ENCODE measurements around the gene CNTNAP2.

CNTNAP2 gene

DNA sequence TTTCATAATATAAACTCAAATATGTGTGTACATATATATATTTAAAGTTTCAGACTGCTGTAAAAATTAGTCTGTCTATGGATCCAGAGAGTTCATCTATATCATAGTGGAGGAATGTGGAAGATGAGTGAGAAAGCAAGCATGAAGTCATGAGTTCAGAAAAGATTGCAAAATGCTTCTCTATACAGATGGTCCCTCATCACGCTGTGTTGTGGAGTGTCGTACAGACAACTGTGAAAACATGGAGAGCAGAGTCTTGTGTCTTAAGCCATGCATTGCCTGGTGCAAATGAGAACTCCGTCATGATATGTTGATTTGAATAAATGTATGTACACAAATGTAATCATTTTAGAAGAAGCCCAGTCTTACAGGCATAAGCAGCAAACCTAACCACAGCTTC is 316.9 kb downstream of the CNTNAP2 start:
- H3K4me3 ChIP-seq (ENCODE audit: low read depth, low read length): no peak overlapping the region
- no peak for DNase-seq (ENCODE audit: low read depth, low spot score)
- no peak for TF ChIP-seq CTCF (IDR thresholded peaks at IDR 0.05; ENCODE audit: low read depth, low read length)
- in situ Hi-C loops (cut with HindIII; ENCODE audit: low sequenced_read_pairs): no loop called here

DNA sequence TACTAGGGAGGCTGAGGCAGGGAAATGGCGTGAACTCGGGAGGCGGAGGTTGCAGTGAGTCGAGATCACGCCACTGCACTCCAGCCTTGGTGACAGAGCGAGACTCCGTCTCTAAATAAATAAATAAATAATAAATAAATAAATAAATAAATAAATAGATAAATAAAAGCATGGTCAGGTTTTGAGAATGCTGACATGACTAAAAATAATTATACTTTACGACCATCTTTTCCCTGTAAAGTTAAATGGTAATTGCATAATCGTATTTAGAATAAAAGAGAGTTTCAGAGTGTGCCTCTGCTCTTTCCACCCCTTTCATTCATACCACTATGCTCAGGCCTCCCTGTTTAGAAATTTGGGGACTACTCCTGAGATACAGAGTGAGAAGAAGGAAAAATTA is 326.5 kb downstream of the CNTNAP2 start:
- DNase-seq (ENCODE audit: low read depth, low spot score): no peak
- no peak overlapping the region for H3K4me3 ChIP-seq (ENCODE audit: low read depth, low read length)
- in situ Hi-C loops (cut with HindIII; ENCODE audit: low sequenced_read_pairs): no loop called here
- no peak for TF ChIP-seq CTCF (IDR thresholded peaks at IDR 0.05; ENCODE audit: low read depth, low read length)

- no peak overlapping the region for H3K4me3 ChIP-seq (ENCODE audit: low read depth, low read length)
- DNase-seq (ENCODE audit: low read depth, low spot score): no peak
- no peak for TF ChIP-seq CTCF (IDR thresholded peaks at IDR 0.05; ENCODE audit: low read depth, low read length)
- in situ Hi-C loops (cut with HindIII; ENCODE audit: low sequenced_read_pairs): no loop called here
Observed at GRCh38 chr7:146449625-146450024, 333.0 kb downstream of the CNTNAP2 start.

DNA sequence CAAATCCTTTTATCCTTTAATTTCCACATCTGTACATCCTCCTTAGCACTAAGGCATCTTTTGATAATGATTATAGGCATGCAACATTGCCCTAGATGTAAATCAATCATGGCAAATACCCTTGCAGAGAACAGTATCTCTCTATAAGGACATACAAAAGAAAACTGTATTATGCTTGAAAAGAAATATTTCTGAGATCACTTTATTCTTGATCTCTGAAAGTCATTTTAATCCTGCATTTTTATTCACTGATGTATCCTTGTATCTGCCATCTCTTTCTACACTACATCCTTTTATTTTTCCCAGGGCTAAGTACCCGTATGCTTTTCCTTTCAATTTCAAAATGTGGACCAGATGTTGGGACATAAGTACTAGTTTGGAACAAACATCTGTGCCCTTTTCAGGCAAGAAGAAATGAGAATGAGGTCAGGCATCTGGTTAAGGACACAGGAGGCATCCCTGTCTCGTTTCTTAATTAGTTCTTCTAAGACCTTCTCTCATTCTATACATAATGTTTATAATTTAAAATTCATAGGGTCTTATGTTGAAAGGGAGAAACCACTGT is 338.6 kb downstream of the CNTNAP2 start:
- in situ Hi-C loops (cut with HindIII; ENCODE audit: low sequenced_read_pairs): no loop called here
- no peak for DNase-seq (ENCODE audit: low read depth, low spot score)
- TF ChIP-seq CTCF (IDR thresholded peaks at IDR 0.05; ENCODE audit: low read depth, low read length): no peak
- no peak overlapping the region for H3K4me3 ChIP-seq (ENCODE audit: low read depth, low read length)

DNA sequence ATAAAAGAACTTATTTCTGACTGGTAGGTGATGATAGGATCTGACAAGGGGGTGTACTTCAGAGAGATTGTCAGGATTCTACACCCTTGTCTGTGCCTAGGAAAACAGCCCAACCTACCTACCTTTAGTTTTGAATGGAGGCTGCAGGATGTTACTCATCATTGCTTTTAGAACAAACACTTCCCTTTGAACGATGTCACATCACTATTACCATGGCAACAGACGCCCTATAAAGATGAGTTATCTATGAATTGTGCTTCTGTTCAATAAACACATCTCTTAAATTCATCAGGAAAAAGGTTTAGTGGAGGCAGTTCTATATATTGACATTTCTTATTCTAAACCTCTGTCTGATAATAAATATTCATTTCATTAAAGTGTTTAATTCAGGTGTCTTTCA is 362.4 kb downstream of the CNTNAP2 start:
- DNase-seq (ENCODE audit: low read depth, low spot score): no peak
- TF ChIP-seq CTCF (IDR thresholded peaks at IDR 0.05; ENCODE audit: low read depth, low read length): no peak
- in situ Hi-C loops (cut with HindIII; ENCODE audit: low sequenced_read_pairs): no loop called here
- no peak overlapping the region for H3K4me3 ChIP-seq (ENCODE audit: low read depth, low read length)

DNA sequence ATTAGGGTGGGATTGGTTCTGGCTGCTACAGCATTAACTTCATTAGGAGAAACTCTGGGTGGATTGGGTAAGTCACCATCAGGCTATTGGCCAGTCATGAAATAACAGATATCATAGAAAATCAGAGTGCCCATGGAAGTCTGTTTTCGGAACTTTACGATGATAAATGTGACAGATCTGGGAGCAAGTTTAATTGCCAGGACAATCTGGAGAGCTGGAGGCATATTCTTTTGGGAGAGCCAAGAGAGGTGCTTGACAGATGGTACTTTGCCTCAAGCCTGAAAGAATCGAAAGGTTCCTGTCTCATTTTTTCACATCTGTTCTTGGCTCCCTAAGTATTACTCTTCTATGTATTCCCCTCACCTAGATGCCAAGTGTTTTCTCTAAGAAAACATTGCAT is 369.9 kb downstream of the CNTNAP2 start:
- in situ Hi-C loops (cut with HindIII; ENCODE audit: low sequenced_read_pairs): no loop called here
- DNase-seq (ENCODE audit: low read depth, low spot score): no peak
- TF ChIP-seq CTCF (IDR thresholded peaks at IDR 0.05; ENCODE audit: low read depth, low read length): no peak
- no peak overlapping the region for H3K4me3 ChIP-seq (ENCODE audit: low read depth, low read length)

DNA sequence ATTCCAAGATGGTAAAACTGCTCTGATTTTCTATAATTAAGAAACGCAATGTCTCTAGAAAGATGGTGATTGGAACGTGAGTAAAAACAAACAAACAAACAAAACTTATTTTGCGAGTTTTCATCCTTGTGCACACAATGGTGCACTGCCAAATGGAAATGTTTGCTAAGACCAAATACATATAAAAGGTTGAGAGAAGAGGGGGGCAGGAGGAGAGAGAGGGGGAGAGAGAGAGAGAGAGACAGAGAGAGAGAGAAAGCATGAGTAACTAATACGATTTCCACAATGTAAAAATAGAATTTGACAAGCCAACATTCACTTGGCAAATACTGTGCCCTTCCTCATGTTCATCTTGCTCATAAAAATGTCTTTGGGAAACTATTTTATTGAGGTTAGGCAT is 375.4 kb downstream of the CNTNAP2 start:
- in situ Hi-C loops (cut with HindIII; ENCODE audit: low sequenced_read_pairs): no loop called here
- no peak overlapping the region for H3K4me3 ChIP-seq (ENCODE audit: low read depth, low read length)
- DNase-seq (ENCODE audit: low read depth, low spot score): no peak
- TF ChIP-seq CTCF (IDR thresholded peaks at IDR 0.05; ENCODE audit: low read depth, low read length): no peak

Data from astrocyte of the spinal cord (primary cell).